ENCODE results near the gene OR5AP2.
"Not testable (repeated sequence)": the region's sequence is repeated elsewhere in the genome, so short reads cannot be mapped to it uniquely, and the experiment has no call there.

Gene OR5AP2

DNA sequence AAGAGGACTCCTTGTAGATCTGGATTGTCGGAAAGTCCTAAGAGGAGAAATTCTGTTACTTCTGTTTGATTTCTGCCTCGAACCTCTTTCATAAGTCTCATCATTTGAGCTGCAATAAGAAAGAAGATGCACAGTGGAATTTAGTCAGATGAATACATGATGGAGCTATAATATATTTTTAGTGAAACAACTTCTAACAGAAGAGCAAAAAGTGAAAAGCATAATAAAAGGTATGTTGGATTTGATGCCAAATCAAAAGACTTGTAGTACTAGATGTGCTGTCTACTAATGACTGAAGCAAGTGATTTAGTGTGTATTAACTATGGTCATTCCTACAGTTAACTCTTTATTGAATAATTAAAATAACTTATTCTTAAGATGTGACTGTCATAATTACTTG, at the start of gene OR5AP2:
Gene OR5AP2, minus strand, starts transcription at position 101 of the 400 bp plus-strand sequence. Its CDS starts 0 bp downstream, at position 101.
- no peak within 1 kb of the TSS for H3K4me3 ChIP-seq
- no peak within 1 kb of the TSS for H3K27ac ChIP-seq

DNA sequence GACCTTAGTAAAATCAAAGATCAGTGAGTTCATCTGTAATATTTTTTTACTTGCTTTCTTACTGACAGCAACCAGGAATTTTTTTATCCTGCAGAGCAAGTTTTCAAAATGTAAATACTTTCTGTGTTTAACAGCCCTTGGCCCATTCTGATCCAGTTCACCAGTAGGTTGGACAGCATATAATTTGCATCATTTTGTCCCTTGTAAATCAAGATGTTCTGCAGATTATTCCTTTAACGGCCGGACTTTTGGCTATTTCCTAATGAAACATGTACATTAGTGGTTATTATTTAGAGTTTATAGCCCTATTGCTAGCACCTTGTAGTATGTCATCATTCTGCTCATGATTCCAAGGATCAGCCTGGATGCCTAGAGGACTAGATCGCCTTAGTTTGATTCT, 48.9 kb upstream of the OR5AP2 start:
- H3K27ac ChIP-seq, H3K4me3 ChIP-seq: not testable (repeated sequence)

DNA sequence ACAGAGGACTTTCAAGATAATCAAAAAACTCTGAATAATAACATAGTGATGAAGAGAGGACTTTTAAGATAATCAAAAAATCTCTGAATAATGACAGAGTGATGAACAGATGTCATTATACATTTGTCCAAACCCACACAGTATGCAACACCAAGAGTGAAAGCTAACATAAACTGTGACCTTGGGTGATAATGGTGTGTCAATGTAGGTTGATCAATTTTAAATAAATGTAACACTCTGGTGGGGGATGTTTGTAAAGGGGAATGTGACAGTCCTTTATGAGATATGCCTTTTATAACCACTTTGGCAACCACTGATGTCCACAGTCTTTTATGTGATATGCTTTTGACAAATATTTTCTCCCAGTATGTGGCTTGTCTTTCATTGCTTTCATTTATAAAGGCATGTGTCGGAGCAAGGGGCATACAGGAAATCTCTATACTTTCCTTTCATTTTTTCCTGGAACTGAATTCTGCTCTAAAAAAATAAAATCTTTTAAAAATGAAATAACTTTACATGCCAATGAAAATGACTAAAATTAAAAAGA, 46.4 kb upstream of the OR5AP2 start:
- no peak overlapping the region for H3K4me3 ChIP-seq
- H3K27ac ChIP-seq: no peak overlapping the region

- no peak overlapping the region for H3K27ac ChIP-seq
- H3K4me3 ChIP-seq: no peak overlapping the region
Observed at GRCh38 chr11:56670984-56671383, 28.7 kb upstream of the OR5AP2 start.

GRCh38 chr11:56663386-56663785, 21.1 kb upstream of the OR5AP2 start, which contains the start of gene OR5AR1:
TSS of gene OR5AR1 (plus strand) at chr11:56663686. CDS start at chr11:56663686, 0 bp downstream.
- Histone ChIP-seq H3K4me3 (no peak within 1 kb of the TSS), H3K27ac (no peak within 1 kb of the TSS)

GRCh38 chr11:56659755-56660154, 17.5 kb upstream of the OR5AP2 start:
- H3K4me3 ChIP-seq: no peak overlapping the region

DNA sequence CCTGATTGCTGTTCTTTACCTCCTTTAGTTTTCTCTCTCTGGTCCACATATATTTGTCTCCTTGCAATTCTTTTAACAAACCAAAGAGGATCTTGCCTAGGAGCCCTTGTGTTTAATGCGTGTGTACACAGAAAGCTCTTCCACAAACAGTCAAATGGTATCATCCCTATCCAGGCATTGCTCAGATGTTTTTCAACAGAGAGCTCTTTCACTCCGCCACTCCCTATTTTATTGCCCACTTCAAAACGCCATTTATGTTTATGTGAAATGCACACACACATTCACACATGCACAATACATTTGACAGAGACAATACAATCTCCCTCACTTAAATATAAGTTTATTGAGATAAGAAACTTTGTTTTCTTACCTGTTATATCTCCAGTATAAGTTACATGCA, 4.7 kb downstream of the OR5AP2 start:
- Histone ChIP-seq H3K27ac (no peak overlapping the region), H3K4me3 (no peak overlapping the region)

More at GRCh38 chr11:56659755-56660154, 17.5 kb upstream of the OR5AP2 start:
- H3K27ac ChIP-seq: no peak overlapping the region

- H3K4me3 ChIP-seq: no peak overlapping the region
Observed at GRCh38 chr11:56636861-56637260, 5.4 kb downstream of the OR5AP2 start.

GRCh38 chr11:56632329-56632728, 9.9 kb downstream of the OR5AP2 start:
- no peak overlapping the region for H3K4me3 ChIP-seq
- H3K27ac ChIP-seq: no peak overlapping the region

More at GRCh38 chr11:56636861-56637260, 5.4 kb downstream of the OR5AP2 start:
- H3K27ac ChIP-seq: no peak overlapping the region

DNA sequence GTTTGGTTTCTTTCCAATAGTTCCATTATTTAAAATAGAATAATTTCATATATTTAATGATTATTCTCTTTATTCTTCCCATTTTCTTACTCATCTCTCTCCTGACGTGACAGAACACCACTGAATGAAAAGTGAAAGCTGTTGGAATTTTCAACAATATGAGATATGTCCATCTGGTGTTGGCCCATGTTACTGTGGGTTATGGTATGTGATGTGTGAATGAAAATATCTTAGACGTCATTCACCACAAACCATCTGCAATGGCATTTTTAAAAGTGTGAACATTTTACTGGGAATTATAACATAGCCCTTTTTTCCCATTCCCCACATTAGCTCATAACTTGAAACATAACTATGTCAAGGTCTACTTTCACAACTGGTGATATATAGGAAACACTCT, 16.3 kb downstream of the OR5AP2 start:
- H3K4me3 ChIP-seq: no peak overlapping the region
- H3K27ac ChIP-seq: no peak overlapping the region

DNA sequence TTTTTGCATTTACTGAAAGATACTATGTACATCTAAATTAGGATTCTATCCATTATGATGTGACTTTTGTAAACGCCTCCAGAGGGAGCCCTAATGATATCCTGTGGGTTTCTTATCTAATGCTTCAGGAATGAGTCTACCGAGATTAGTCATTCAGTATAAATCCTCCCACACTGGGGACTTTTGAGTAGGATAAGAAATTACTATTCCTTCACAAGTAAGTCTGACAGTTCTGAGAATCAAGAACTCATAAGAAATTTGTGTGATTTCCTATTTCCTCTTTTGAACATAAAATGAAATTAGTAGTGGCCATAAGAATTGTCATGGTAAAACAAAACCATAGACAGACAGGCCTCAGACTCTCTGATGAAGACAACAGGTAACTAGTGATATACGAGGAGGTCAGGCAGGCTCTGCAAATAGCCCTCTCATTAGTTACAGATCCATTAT, 17.6 kb downstream of the OR5AP2 start:
- Histone ChIP-seq H3K27ac (no peak overlapping the region), H3K4me3 (no peak overlapping the region)

- no peak overlapping the region for H3K4me3 ChIP-seq
Observed at GRCh38 chr11:56611174-56611573, 31.1 kb downstream of the OR5AP2 start.

DNA sequence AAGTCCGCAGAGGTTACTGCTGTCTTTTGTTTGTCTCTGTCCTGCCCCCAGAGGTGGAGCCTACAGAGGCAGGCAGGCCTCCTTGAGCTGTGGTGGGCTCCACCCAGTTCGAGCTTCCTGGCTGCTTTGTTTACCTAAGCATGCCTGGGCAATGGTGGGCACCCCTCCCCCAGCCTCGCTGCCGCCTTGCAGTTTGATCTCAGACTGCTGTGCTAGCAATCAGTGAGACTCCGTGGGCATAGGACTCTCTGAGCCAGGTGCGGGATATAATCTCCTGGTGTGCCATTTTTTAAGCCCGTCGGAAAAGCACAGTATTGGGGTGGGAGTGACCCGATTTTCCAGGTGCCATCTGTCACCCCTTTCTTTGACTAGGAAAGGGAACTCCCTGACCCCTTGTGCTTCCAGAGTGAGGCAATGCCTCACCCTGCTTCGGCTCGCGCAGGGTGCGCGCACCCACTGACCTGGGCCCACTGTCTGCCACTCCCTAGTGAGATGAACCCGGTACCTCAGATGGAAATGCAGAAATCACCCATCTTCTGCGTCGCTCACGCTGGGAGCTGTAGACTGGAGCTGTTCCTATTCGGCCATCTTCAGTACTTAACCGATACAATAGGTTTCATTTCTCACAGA, 50.0 kb downstream of the OR5AP2 start:
- not testable (repeated sequence) for H3K4me3 ChIP-seq, H3K27ac ChIP-seq

More at GRCh38 chr11:56611174-56611573, 31.1 kb downstream of the OR5AP2 start:
- H3K27ac ChIP-seq: no peak overlapping the region
